ENCODE measurements around the gene RASGRP4.
A peak's percentile ranks its signal among the peaks of the same experiment; 100 is the strongest.

RASGRP4 gene

DNA sequence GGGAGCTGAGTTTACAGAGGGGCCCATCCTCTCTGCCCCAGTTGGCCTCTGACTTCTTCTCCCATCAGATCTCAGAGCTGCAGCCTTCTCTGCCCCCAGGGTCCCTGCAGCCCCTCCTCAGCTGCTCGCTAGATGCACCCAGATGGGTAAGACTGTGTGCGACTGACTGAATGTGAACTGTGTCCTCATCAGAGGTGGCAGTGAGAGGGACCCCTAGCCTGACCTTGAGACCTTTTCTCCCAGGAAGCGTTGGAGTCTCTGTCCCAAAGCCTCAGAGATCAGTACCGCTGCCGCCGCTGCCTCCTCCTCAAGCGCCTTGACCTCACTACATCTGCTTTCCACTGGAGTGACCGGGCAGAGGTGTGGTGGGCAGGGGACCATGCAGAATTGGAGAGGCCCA is 20.7 kb downstream of the RASGRP4 start:
- no peak overlapping the region for H4K8ac ChIP-seq (ENCODE audit: low read depth, low read length)
- H3K36me3 ChIP-seq (ENCODE audit: control insufficient read depth in 1 of 2, insufficient read depth in 2 of 2, low read length in 2 of 2): peaks cover 0 to 2% of the 10 kb centered on the region in 2 experiments
- H3K79me1 ChIP-seq (ENCODE audit: low read length): peaks cover 10% of the 10 kb centered on the region
- H3K18ac ChIP-seq (ENCODE audit: low read length): no peak overlapping the region
- H3K9me3 ChIP-seq (ENCODE audit: insufficient read depth, low read depth, low read length): no peaks in the 10 kb centered on the region
- peaks cover 11 to 16% of the 10 kb centered on the region in 2 experiments for H3K4me1 ChIP-seq (ENCODE audit: control insufficient read depth in 1 of 2, insufficient read depth in 2 of 2, low read length in 2 of 2)
- no peak overlapping the region for H3K4ac ChIP-seq (ENCODE audit: low read depth, low read length)
- H2BK5ac ChIP-seq (ENCODE audit: low read depth, low read length, poor library complexity): no peak overlapping the region
- H4K91ac ChIP-seq (ENCODE audit: low read depth, low read length): no peak overlapping the region
- no peak overlapping the region for H3K14ac ChIP-seq (ENCODE audit: low read length)
- H3K27me3 ChIP-seq (ENCODE audit: insufficient read depth, low read length): no peaks in the 10 kb centered on the region
- H2BK120ac ChIP-seq (ENCODE audit: insufficient read depth, low read length, poor library complexity): no peak overlapping the region
- no peak overlapping the region for H2AFZ ChIP-seq (ENCODE audit: insufficient read depth, low read length, poor library complexity)
- no peak for DNase-seq
- no CpG with 5 or more reads among the region's 8 CpGs for WGBS (ENCODE audit: extremely low coverage, insufficient coverage, insufficient read length)
- H4K12ac ChIP-seq (ENCODE audit: low read depth, low read length): no peak overlapping the region
- no peak overlapping the region for H3K9ac ChIP-seq (ENCODE audit: low read length)
- no peak overlapping the region for H2BK12ac ChIP-seq (ENCODE audit: low read length)
- no peak overlapping the region for H2AK5ac ChIP-seq (ENCODE audit: low read length)
- no peak overlapping the region for H3K23ac ChIP-seq (ENCODE audit: low read length)
- no peak overlapping the region for H3K27ac ChIP-seq (ENCODE audit: low read depth, low read length)
- H3K79me2 ChIP-seq (ENCODE audit: control insufficient read depth, insufficient read depth, low read length, poor library complexity): peaks cover 5% of the 10 kb centered on the region
- H3K4me3 ChIP-seq (ENCODE audit: low read depth, low read length): no peak overlapping the region
- no peak overlapping the region for H3K4me2 ChIP-seq (ENCODE audit: low read length)

DNA sequence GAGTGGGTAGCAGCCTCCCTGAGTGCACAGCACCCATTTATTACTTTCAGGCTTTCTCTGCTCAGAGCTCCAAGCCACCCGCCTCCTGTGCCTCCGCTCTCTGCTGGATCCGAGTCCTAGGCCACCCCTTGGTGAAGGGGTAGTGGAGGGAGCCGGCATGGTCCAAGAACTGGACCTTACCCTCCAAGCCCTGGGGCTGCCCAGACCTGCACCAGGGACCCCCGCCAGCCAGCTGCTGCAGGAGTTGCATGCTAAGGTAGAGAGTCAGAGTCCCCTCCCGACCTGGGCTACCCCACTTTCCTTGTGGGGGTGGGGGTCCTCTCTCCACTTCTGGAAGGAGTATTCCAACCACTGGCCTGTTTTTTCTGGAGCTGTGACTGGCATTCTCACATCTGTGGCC is 21.2 kb downstream of the RASGRP4 start:
- H3K36me3 ChIP-seq (ENCODE audit: control insufficient read depth in 1 of 2, insufficient read depth in 2 of 2, low read length in 2 of 2): peaks cover 0 to 2% of the 10 kb centered on the region in 2 experiments
- no CpG with 5 or more reads among the region's 6 CpGs for WGBS (ENCODE audit: extremely low coverage, insufficient coverage, insufficient read length)

DNA sequence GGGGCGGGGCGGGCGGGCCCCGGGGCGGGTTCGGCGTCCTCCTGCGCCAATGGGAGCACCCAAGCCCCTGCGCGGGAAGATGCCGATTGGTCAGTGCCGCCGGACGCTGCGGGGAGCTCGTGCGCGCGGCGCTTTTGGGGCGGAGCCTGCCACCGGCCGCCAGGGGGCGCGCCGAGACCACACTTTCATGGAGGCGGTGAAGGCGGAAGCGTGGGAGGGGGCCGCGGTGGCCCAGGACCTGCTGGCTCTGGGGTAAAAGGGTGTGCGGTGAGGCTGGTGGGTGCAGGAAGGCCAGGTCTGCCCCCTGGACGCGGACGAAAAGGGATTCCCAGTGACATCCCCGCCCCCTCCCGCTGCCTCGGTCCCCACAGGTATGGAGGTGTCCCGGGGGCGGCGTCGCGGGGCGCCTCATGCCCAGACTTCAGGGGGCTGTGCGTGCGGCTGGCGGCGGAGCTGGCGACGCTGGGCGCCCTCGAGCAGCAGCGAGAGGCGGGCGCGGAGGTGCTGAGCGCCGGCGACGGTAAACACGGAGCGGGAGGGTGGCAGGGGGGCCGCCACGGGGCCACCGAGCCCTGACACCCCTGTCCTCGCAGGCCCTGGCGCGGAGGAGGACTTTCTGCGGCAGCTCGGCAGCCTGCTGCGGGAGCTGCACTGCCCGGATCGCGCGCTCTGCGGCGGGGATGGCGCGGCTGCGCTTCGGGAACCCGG is 22.9 kb downstream of the RASGRP4 start, which contains the start of gene FAM98C:
TSS of gene FAM98C (plus strand) at position 127 of the 708 bp plus-strand sequence. CDS start at position 188, 61 bp downstream.
- peak; percentile 98 to 100 for DNase-seq
- WGBS (ENCODE audit: extremely low coverage, insufficient coverage, insufficient read length): no CpG with 5 or more reads among the region's 82 CpGs
- Histone ChIP-seq H3K4ac (ENCODE audit: low read depth, low read length) (peak within 1 kb of the TSS; percentile 89), H3K9ac (ENCODE audit: low read length) (peak within 1 kb of the TSS; percentile 6), H4K12ac (ENCODE audit: low read depth, low read length) (peak within 1 kb of the TSS; percentile 94), H4K8ac (ENCODE audit: low read depth, low read length) (peak within 1 kb of the TSS; percentile 96), H2BK12ac (ENCODE audit: low read length) (peak within 1 kb of the TSS; percentile 50), H3K18ac (ENCODE audit: low read length) (peak within 1 kb of the TSS; percentile 96), H3K4me3 (ENCODE audit: low read depth, low read length) (peak within 1 kb of the TSS; percentile 77), H2AK5ac (ENCODE audit: low read length) (peak within 1 kb of the TSS; percentile 84), H3K14ac (ENCODE audit: low read length) (peak within 1 kb of the TSS; percentile 99), H3K4me2 (ENCODE audit: low read length) (peak within 1 kb of the TSS; percentile 96), H4K91ac (ENCODE audit: low read depth, low read length) (peak within 1 kb of the TSS; percentile 89), H3K9me3 (ENCODE audit: insufficient read depth, low read depth, low read length) (no peaks in the 10 kb centered on the region), H2BK5ac (ENCODE audit: low read depth, low read length, poor library complexity) (no peak within 1 kb of the TSS), H3K27ac (ENCODE audit: low read depth, low read length) (no peak within 1 kb of the TSS), H2AFZ (ENCODE audit: insufficient read depth, low read length, poor library complexity) (peak within 1 kb of the TSS; percentile 100), H2BK120ac (ENCODE audit: insufficient read depth, low read length, poor library complexity) (peak within 1 kb of the TSS; percentile 88), H3K36me3 (ENCODE audit: control insufficient read depth in 1 of 2, insufficient read depth in 2 of 2, low read length in 2 of 2) (peaks cover 0 to 2% of the 10 kb centered on the region in 2 experiments), H3K4me1 (ENCODE audit: control insufficient read depth in 1 of 2, insufficient read depth in 2 of 2, low read length in 2 of 2) (peaks cover 11 to 16% of the 10 kb centered on the region in 2 experiments), H3K79me1 (ENCODE audit: low read length) (peaks cover 10% of the 10 kb centered on the region), H3K27me3 (ENCODE audit: insufficient read depth, low read length) (no peaks in the 10 kb centered on the region), H3K79me2 (ENCODE audit: control insufficient read depth, insufficient read depth, low read length, poor library complexity) (peaks cover 5% of the 10 kb centered on the region), H3K23ac (ENCODE audit: low read length) (no peak within 1 kb of the TSS)

More for the DNA sequence above, 21.2 kb downstream of the RASGRP4 start:
- no peak overlapping the region for H4K12ac ChIP-seq (ENCODE audit: low read depth, low read length)
- H3K23ac ChIP-seq (ENCODE audit: low read length): no peak overlapping the region
- no peak overlapping the region for H4K91ac ChIP-seq (ENCODE audit: low read depth, low read length)
- no peak overlapping the region for H3K4ac ChIP-seq (ENCODE audit: low read depth, low read length)
- H2AK5ac ChIP-seq (ENCODE audit: low read length): no peak overlapping the region
- H3K9me3 ChIP-seq (ENCODE audit: insufficient read depth, low read depth, low read length): no peaks in the 10 kb centered on the region
- H3K27ac ChIP-seq (ENCODE audit: low read depth, low read length): no peak overlapping the region
- H2AFZ ChIP-seq (ENCODE audit: insufficient read depth, low read length, poor library complexity): no peak overlapping the region
- H3K79me2 ChIP-seq (ENCODE audit: control insufficient read depth, insufficient read depth, low read length, poor library complexity): peaks cover 5% of the 10 kb centered on the region
- H3K4me2 ChIP-seq (ENCODE audit: low read length): no peak overlapping the region
- no peak overlapping the region for H3K14ac ChIP-seq (ENCODE audit: low read length)
- no peak overlapping the region for H3K18ac ChIP-seq (ENCODE audit: low read length)
- no peak overlapping the region for H3K4me3 ChIP-seq (ENCODE audit: low read depth, low read length)
- no peak overlapping the region for H3K9ac ChIP-seq (ENCODE audit: low read length)
- H4K8ac ChIP-seq (ENCODE audit: low read depth, low read length): no peak overlapping the region
- H3K79me1 ChIP-seq (ENCODE audit: low read length): peaks cover 10% of the 10 kb centered on the region
- H2BK12ac ChIP-seq (ENCODE audit: low read length): no peak overlapping the region
- H3K4me1 ChIP-seq (ENCODE audit: control insufficient read depth in 1 of 2, insufficient read depth in 2 of 2, low read length in 2 of 2): peaks cover 11 to 16% of the 10 kb centered on the region in 2 experiments
- H3K27me3 ChIP-seq (ENCODE audit: insufficient read depth, low read length): no peaks in the 10 kb centered on the region
- DNase-seq: no peak
- no peak overlapping the region for H2BK5ac ChIP-seq (ENCODE audit: low read depth, low read length, poor library complexity)
- H2BK120ac ChIP-seq (ENCODE audit: insufficient read depth, low read length, poor library complexity): no peak overlapping the region

DNA sequence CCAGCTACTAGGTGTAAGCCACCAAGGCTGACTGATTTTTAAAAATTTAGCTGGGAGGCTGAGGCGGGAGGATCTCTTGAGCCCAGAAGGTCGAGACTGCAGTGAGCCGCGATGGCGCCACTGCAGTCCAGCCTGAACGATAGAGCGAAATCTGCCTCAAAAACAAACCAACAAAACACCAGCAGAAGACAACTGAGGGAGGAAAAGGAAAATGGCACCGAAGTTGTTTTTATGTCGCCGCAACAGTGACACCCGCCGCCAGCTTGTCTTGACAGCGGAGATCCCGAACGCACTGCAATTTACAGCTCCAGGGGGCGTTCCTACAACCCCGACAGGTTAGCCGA is 23.4 kb downstream of the RASGRP4 start:
- WGBS (ENCODE audit: extremely low coverage, insufficient coverage, insufficient read length): no CpG with 5 or more reads among the region's 18 CpGs
- H4K8ac ChIP-seq (ENCODE audit: low read depth, low read length): peak overlapping the region; percentile 89
- H2AFZ ChIP-seq (ENCODE audit: insufficient read depth, low read length, poor library complexity): peak overlapping the region; percentile 75

More for the DNA sequence above, 23.4 kb downstream of the RASGRP4 start:
- Histone ChIP-seq H3K23ac (ENCODE audit: low read length) (no peak overlapping the region), H3K4me3 (ENCODE audit: low read depth, low read length) (peak overlapping the region; percentile 14), H3K79me1 (ENCODE audit: low read length) (peaks cover 10% of the 10 kb centered on the region), H3K27me3 (ENCODE audit: insufficient read depth, low read length) (no peaks in the 10 kb centered on the region), H2BK120ac (ENCODE audit: insufficient read depth, low read length, poor library complexity) (peak overlapping the region; percentile 44), H4K12ac (ENCODE audit: low read depth, low read length) (peak overlapping the region; percentile 38), H2AK5ac (ENCODE audit: low read length) (no peak overlapping the region), H2BK12ac (ENCODE audit: low read length) (peak overlapping the region; percentile 38), H3K4me1 (ENCODE audit: control insufficient read depth in 1 of 2, insufficient read depth in 2 of 2, low read length in 2 of 2) (peaks cover 11 to 16% of the 10 kb centered on the region in 2 experiments), H3K4me2 (ENCODE audit: low read length) (peak overlapping the region; percentile 88), H3K14ac (ENCODE audit: low read length) (peak overlapping the region; percentile 56), H3K18ac (ENCODE audit: low read length) (no peak overlapping the region), H3K9ac (ENCODE audit: low read length) (no peak overlapping the region), H3K9me3 (ENCODE audit: insufficient read depth, low read depth, low read length) (no peaks in the 10 kb centered on the region), H3K4ac (ENCODE audit: low read depth, low read length) (no peak overlapping the region), H3K79me2 (ENCODE audit: control insufficient read depth, insufficient read depth, low read length, poor library complexity) (peaks cover 5% of the 10 kb centered on the region), H4K91ac (ENCODE audit: low read depth, low read length) (no peak overlapping the region), H3K27ac (ENCODE audit: low read depth, low read length) (no peak overlapping the region), H2BK5ac (ENCODE audit: low read depth, low read length, poor library complexity) (no peak overlapping the region), H3K36me3 (ENCODE audit: control insufficient read depth in 1 of 2, insufficient read depth in 2 of 2, low read length in 2 of 2) (peaks cover 0 to 2% of the 10 kb centered on the region in 2 experiments)
- DNase-seq: no peak
